HepG2 (cell line): Measurements from ENCODE around the gene S1PR2. TPM values are rescaled to one million over a fixed set of nuclear protein-coding genes. Genes with fewer than 3 reads are reported as not detected.

Experiments used
- PCBP2 ChIP-seq: fragments of 200-400 bp; formaldehyde crosslinking; optimal IDR thresholded peaks from 2 replicates; pipeline ENCODE3; 2018; ENCODE audit warnings: low read length, low read depth; ENCODE audit not compliant: poor library complexity, severe bottlenecking
- ZNF326 ChIP-seq: sonication (generic); formaldehyde crosslinking; IDR thresholded peaks from 2 replicates; pipeline ENCODE4 v1.4.0; 2020; ENCODE audit warnings: missing genetic modification reagents, borderline replicate concordance
- ZSCAN12 ChIP-seq: sonication (generic); formaldehyde crosslinking; IDR thresholded peaks from 2 replicates; pipeline ENCODE4 v1.9.0; 2021; ENCODE audit warnings: mild to moderate bottlenecking, missing genetic modification reagents
- polyA plus RNA-seq, 8 experiments: library from polyadenylated mRNA; depleted of rRNA in 3 of 8; stranded (reverse) in 7 of 8; unstranded in 1 of 8; fragments of >200 nt; fragmentation: Illumina TruSeq in 4 of 8; extraction: Trizol in 4 of 8; gene quantifications; 2 replicates each; pipeline versions ENCODE4 v1.2.1 to v1.2.3, GENCODE V29; 2011 to 2016; ENCODE audit warnings: low read depth in 4 of 8, missing spikeins in 1 of 8, mixed read lengths in 1 of 8; ENCODE audit not compliant: insufficient read depth in 1 of 8
- total RNA-seq, 5 experiments: library from RNA; depleted of rRNA; stranded (reverse); fragments of >200 nt; fragmentation: Illumina TruSeq; extraction: Trizol; gene quantifications; 2 replicates each; pipeline ENCODE4 v1.2.3, GENCODE V29; 2016; ENCODE audit warnings: low read depth in 1 of 5
- TF ChIP-seq, protein P1 (sequence below): sonication (generic); formaldehyde crosslinking; IDR thresholded peaks from 2 replicates; pipeline ENCODE4 v1.4.0; 2020; ENCODE audit warnings: mild to moderate bottlenecking, missing genetic modification reagents
- TF ChIP-seq, protein P2 (sequence below): sonication (generic); formaldehyde crosslinking; conservative IDR thresholded peaks from 2 replicates; pipeline ENCODE4 v1.8.1; 2023; ENCODE audit warnings: missing genetic modification reagents
- TF ChIP-seq, protein P3 (sequence below): IDR thresholded peaks from 2 replicates; pipeline ENCODE4 v1.6.1; 2016; ENCODE audit warnings: missing biosample characterization, missing genetic modification reagents, low read depth

The S1PR2 gene
- total and polyA plus RNA-seq, 2 of the 13 experiments (the other 11 are each of a cell fraction or from before 2014, with no cell fraction given) = 0.91 to 1.3 TPM

DNA sequence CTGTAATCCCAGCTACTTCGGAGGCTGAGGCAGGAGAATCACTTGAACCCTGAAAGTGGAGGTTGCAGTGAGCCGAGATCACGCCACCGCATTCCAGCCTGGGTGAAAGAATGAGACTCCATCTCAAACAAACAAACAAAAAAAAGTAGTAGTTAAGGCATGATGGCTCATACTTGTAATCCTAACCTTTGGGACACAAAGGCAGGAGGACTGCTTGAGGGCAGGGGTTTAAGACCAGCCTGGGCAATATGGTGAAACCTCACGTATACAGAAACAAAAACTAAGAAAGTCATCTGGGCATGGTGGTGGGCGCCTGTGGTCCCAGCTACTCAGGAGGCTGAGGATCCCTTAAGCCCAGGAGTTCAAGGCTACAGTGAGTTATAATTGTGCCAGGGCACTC is 38.2 kb downstream of the S1PR2 start (continued):
- TF ChIP-seq ZNF326 (CRISPR knock-in tag) (no peak), PCBP2 (no peak), ZSCAN12 (CRISPR knock-in tag) (no peak)
- TF ChIP-seq, protein P1, sequence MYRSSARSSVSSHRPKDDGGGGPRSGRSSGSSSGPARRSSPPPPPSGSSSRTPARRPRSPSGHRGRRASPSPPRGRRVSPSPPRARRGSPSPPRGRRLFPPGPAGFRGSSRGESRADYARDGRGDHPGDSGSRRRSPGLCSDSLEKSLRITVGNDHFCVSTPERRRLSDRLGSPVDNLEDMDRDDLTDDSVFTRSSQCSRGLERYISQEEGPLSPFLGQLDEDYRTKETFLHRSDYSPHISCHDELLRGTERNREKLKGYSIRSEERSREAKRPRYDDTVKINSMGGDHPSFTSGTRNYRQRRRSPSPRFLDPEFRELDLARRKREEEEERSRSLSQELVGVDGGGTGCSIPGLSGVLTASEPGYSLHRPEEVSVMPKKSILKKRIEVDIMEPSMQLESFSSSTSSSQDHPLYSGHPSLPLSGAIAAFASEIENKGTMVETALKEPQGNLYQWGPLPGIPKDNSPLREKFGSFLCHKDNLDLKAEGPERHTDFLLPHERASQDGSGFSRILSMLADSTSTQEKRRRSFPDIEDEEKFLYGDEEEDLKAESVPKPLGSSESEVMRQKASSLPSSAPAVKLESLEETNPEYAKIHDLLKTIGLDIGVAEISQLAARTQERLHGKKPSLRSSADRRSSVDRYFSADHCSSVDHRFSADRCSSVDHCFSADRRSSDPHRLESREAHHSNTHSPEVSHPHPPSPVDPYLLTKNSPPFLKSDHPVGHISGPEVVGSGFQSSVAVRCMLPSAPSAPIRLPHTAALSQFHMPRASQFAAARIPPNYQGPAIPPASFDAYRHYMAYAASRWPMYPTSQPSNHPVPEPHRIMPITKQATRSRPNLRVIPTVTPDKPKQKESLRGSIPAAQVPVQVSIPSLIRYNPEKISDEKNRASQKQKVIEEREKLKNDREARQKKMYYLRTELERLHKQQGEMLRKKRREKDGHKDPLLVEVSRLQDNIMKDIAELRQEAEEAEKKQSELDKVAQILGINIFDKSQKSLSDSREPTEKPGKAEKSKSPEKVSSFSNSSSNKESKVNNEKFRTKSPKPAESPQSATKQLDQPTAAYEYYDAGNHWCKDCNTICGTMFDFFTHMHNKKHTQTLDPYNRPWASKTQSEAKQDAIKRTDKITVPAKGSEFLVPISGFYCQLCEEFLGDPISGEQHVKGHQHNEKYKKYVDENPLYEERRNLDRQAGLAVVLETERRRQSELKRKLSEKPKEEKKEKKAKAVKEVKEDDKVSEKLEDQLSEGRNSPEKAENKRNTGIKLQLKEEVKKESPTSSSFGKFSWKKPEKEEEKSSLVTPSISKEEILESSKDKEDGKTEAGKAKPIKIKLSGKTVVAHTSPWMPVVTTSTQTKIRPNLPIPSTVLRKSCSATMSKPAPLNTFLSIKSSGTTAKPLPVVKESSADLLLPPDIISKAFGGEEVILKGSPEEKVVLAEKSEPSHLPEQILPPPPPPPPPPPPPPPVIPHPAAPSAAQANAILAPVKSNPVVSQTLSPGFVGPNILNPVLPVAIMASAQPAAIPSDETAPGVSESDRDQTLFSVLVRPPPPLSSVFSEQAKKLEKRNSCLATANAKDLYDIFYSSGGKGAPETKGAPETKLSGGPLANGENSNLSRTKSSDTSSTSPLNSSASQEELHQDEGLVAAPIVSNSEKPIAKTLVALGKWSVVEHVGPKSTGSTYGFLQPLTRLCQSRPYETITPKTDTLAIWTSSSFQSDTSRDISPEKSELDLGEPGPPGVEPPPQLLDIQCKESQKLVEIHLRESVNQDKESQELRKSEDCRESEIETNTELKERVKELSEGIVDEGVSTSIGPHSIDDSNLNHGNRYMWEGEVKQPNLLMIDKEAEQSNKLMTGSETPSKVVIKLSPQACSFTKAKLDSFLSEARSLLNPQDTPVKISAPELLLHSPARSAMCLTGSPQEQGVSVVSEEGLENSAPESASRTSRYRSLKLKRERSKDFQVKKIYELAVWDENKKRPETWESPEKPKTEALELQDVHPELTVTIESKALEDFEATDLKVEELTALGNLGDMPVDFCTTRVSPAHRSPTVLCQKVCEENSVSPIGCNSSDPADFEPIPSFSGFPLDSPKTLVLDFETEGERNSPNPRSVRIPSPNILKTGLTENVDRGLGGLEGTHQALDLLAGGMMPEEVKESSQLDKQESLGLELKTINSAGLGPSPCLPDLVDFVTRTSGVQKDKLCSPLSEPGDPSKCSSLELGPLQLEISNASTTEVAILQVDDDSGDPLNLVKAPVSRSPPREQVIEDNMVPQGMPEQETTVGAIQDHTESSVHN (CRISPR knock-in tag) = no peak
- TF ChIP-seq, protein P2, sequence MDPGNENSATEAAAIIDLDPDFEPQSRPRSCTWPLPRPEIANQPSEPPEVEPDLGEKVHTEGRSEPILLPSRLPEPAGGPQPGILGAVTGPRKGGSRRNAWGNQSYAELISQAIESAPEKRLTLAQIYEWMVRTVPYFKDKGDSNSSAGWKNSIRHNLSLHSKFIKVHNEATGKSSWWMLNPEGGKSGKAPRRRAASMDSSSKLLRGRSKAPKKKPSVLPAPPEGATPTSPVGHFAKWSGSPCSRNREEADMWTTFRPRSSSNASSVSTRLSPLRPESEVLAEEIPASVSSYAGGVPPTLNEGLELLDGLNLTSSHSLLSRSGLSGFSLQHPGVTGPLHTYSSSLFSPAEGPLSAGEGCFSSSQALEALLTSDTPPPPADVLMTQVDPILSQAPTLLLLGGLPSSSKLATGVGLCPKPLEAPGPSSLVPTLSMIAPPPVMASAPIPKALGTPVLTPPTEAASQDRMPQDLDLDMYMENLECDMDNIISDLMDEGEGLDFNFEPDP (CRISPR knock-in tag) = no peak
- TF ChIP-seq, protein P3, sequence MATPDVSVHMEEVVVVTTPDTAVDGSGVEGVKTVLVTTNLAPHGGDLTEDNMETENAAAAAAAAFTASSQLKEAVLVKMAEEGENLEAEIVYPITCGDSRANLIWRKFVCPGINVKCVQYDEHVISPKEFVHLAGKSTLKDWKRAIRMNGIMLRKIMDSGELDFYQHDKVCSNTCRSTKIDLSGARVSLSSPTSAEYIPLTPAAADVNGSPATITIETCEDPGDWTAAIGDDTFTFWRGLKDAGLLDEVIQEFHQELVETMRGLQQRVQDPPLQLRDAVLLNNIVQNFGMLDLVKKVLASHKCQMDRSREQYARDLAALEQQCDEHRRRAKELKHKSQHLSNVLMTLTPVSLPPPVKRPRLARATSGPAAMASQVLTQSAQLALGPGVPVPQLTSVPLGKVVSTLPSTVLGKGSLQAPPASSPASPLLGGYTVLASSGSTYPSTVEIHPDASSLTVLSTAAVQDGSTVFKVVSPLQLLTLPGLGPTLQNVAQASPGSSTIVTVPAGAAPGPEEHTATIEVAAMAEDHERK (CRISPR knock-in tag) = no peak
